ENCODE measurements around the gene SNX33. TPM values are rescaled to one million over a fixed set of nuclear protein-coding genes. Genes with fewer than 3 reads are reported as not detected.
A peak's percentile ranks its signal among the peaks of the same experiment; 100 is the strongest.
"Not testable (repeated sequence)": the region's sequence is repeated elsewhere in the genome, so short reads cannot be mapped to it uniquely, and the experiment has no call there.

The SNX33 gene
- total RNA-seq, 4 donors from 2014 or later, result 20.3 to 36.4 (median 25.9) TPM

DNA sequence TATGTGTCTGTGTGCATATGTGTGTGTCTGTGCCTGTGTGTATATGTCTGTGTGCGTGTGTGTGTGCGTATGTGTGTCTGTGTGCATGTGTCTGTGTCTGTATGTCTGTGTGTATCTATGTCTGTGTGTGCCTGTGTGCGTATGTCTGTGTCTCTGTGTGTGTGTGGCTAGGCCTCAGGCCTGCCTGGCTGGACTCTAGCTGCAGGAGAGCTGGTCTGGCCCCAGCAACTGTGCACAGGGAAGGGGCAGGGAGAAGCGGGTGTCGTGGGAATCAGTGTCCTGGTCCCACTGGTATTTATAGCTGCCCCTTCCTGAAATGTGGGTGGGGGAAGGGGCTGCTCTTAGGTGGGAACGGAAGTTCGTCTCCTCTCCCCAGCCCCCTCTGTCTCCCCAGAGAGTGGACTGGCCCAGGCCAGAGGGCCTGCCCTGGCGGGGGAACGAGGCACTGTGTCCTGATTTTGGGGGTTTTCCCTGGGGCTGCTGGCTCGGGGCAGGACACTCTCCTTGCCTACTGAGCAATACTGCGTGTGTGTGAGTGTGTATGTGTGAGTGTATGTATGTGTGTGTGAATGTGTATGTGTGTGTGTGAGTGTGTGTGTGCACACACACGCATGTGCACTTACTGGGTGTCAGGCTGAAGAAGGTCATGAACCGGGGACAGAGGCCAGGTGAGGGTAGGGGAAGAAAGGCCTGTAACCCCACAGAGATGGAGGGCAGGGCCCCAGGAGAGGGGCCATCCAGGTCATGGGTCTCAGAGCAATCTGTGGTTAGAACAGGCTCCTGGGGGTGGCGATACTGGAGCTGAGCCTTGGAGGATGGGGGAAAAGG is 58.4 kb downstream of the SNX33 start:
- peaks cover 13 to 63% (median 23%) of the 10 kb centered on the region in 3 donors for H3K4me1 ChIP-seq
- DNase-seq, result no peak
- no peak overlapping the region for H3K4me3 ChIP-seq
- peaks cover 0 to 11% (median 0%) of the 10 kb centered on the region in 4 donors for H3K27me3 ChIP-seq
- H3K36me3 ChIP-seq, result no peaks in the 10 kb centered on the region
- intact Hi-C loops (cut with DNase I), result no loop called here
- 82 to 85% methylated on average over 12 to 14 of the region's 14 CpGs for WGBS, 2 donors
- no peak for TF ChIP-seq POLR2A (IDR thresholded peaks at IDR 0.05)
- TF ChIP-seq, protein P1, sequence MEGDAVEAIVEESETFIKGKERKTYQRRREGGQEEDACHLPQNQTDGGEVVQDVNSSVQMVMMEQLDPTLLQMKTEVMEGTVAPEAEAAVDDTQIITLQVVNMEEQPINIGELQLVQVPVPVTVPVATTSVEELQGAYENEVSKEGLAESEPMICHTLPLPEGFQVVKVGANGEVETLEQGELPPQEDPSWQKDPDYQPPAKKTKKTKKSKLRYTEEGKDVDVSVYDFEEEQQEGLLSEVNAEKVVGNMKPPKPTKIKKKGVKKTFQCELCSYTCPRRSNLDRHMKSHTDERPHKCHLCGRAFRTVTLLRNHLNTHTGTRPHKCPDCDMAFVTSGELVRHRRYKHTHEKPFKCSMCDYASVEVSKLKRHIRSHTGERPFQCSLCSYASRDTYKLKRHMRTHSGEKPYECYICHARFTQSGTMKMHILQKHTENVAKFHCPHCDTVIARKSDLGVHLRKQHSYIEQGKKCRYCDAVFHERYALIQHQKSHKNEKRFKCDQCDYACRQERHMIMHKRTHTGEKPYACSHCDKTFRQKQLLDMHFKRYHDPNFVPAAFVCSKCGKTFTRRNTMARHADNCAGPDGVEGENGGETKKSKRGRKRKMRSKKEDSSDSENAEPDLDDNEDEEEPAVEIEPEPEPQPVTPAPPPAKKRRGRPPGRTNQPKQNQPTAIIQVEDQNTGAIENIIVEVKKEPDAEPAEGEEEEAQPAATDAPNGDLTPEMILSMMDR (IDR thresholded peaks at IDR 0.05), result no peak
- no peaks in the 10 kb centered on the region for H3K9me3 ChIP-seq
- peak overlapping the region in 3 of 4 donors; percentile 78 to 86 (median 79) for H3K27ac ChIP-seq

DNA sequence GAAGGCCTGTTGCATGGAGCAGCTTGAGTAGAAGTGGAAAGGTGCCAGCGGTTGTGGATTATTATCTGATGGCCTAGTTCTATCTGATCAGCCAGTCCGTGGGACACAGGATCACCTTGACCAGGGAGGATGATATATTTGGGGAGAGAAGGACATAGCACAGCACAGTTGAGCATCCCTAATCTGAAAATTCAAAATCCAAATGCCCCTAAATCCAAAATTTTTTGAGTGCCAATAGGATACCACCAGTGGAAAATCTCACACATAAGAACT is 58.9 kb downstream of the SNX33 start:
- no peaks in the 10 kb centered on the region for H3K9me3 ChIP-seq
- TF ChIP-seq POLR2A (IDR thresholded peaks at IDR 0.05), result no peak
- TF ChIP-seq, protein P1 (IDR thresholded peaks at IDR 0.05), result no peak
- H3K27ac ChIP-seq, result peak overlapping the region in 3 of 4 donors; percentile 78 to 86 (median 79)
- intact Hi-C loops (cut with DNase I), result no loop called here
- no peak overlapping the region for H3K4me3 ChIP-seq
- peaks cover 0 to 11% (median 0%) of the 10 kb centered on the region in 4 donors for H3K27me3 ChIP-seq
- 78 to 80% methylated on average over 2 of the region's 2 CpGs for WGBS, 2 donors
- no peak for DNase-seq
- H3K36me3 ChIP-seq, result no peaks in the 10 kb centered on the region
- peaks cover 12 to 58% (median 20%) of the 10 kb centered on the region in 3 donors for H3K4me1 ChIP-seq

DNA sequence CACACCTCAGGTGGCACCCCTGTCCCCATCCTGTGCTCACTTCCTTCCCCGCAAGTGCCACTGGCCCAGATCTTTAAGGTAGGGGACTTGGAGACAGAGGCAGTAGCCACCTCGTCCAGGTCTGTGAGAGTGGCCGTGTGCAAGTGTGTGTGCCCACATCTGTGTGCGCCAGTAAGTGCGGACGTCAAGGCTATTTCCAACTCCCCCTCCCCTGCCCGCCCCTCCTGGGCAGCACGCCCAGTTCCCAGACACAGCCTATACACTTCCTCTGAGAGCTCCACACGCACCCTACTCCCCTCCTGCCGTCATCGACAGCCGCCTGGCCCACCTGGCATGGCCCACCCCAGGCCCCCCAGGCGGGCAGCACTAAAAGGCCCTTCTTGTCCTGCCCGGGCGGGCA is 61.7 kb downstream of the SNX33 start:
- Histone ChIP-seq H3K4me3 (peak overlapping the region in 3 of 4 donors; percentile 5 to 43 (median 21)), H3K27ac (peak overlapping the region; percentile 30 to 79 (median 72)), H3K27me3 (peaks cover 0 to 24% (median 0%) of the 10 kb centered on the region in 4 donors), H3K4me1 (peaks cover 17 to 63% (median 27%) of the 10 kb centered on the region in 3 donors)
- H3K9me3 ChIP-seq; H3K36me3 ChIP-seq; DNase-seq; intact Hi-C loops (cut with DNase I): not testable (repeated sequence)
- 52 to 76% methylated on average over 5 of the region's 15 CpGs for WGBS, 2 donors
- TF ChIP-seq POLR2A (IDR thresholded peaks at IDR 0.05), result peak in 1 of 4 donors; percentile 30

DNA sequence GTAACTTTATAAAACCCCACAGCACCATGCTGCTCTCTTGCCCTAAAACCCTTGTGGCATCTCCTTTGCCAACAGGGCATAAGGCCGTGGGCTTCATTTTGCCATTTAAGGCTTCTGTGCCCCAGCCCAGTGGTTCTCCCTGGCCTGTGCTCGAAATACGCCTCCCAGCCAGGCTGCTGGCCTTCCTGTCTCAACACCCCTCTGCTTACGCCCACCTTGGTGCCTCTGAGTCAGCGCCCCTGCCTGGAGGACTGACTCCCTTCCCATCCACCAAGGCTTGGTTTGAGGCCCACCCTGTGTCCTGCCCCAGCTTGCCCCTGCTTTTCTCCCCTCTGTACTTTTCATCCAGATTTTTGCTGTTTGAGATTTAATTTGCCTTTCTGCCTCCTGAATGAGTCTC is 63.2 kb downstream of the SNX33 start:
- not testable (repeated sequence) for H3K9me3 ChIP-seq
- 53% methylated on average over 2 of the region's 5 CpGs; no CpG with 5 or more reads in 1 of the 2 donors for WGBS, 2 donors
- H3K27ac ChIP-seq, result peak overlapping the region in 2 of 4 donors; percentile 52 to 67

DNA sequence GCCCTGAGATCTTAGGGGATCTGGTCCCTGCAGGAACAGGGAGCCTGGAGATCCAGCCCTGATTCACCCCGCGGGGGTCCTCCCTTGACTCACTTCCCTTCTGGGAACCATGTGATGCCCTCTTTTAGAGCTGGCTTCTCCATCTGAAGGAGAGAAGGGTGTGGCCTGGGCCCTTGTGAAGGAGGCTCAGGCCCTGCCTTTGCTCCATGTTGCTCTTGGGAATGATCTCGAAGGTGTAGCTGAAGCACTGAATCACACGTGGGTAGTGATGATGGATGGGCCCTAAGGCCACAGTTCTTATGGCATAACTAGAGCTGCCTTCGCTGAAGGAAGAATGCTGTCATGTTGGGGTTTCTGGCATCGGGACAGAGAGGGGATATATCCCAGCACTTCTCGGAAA is 63.8 kb downstream of the SNX33 start:
- Histone ChIP-seq H3K4me1 (peaks cover 14 to 52% (median 19%) of the 10 kb centered on the region in 3 donors), H3K4me3 (peak overlapping the region in 2 of 4 donors; percentile 51 to 72), H3K27ac (peak overlapping the region in 3 of 4 donors; percentile 57 to 87 (median 76)), H3K27me3 (peaks cover 0 to 24% (median 0%) of the 10 kb centered on the region in 4 donors)
- H3K9me3 ChIP-seq; intact Hi-C loops (cut with DNase I); DNase-seq; H3K36me3 ChIP-seq: not testable (repeated sequence)
- 20% methylated on average over 1 of the region's 7 CpGs; no CpG with 5 or more reads in 1 of the 2 donors for WGBS, 2 donors

More for the DNA sequence above, 63.2 kb downstream of the SNX33 start:
- Histone ChIP-seq H3K27me3 (peaks cover 0 to 24% (median 0%) of the 10 kb centered on the region in 4 donors), H3K4me1 (peaks cover 14 to 56% (median 19%) of the 10 kb centered on the region in 3 donors)
- H3K4me3 ChIP-seq; DNase-seq; intact Hi-C loops (cut with DNase I); H3K36me3 ChIP-seq: not testable (repeated sequence)

Other genes with a start within 250 kb of the SNX33 start
- 10 to 100 TPM; 22.3 to 49.8 (median 26.0) TPM for gene SIN3A, start 196.2 kb upstream of the SNX33 start, total RNA-seq
- gene PTPN9, start 68.6 kb upstream of the SNX33 start, total RNA-seq, result 10 to 100 TPM in 1 of 4 donors, 1 to 10 TPM in 3; 4.9 to 13.5 (median 8.5) TPM
- 10 to 100 TPM in 3 of 4 donors, 1 to 10 TPM in 1; 8.7 to 19.1 (median 13.5) TPM for gene SNUPN, start 22.2 kb upstream of the SNX33 start, total RNA-seq
- gene IMP3, start 7.7 kb upstream of the SNX33 start, total RNA-seq, result 100 to 1,000 TPM; 129 to 173 (median 140) TPM
- 10 to 100 TPM in 1 of 4 donors, 1 to 10 TPM in 3; 2.9 to 13.4 (median 4.2) TPM for gene CSPG4, start 64.9 kb downstream of the SNX33 start, total RNA-seq
- gene UBE2Q2, start 195.5 kb downstream of the SNX33 start, total RNA-seq, result 10 to 100 TPM in 3 of 4 donors, 1 to 10 TPM in 1; 9.1 to 40.2 (median 25.6) TPM